Smooth muscle cell (in vitro differentiated cells): ENCODE data around the gene C10orf105. TPM values are rescaled to one million over a fixed set of nuclear protein-coding genes. Genes with fewer than 3 reads are reported as not detected.

Experiments used
- DNase-seq: peaks from one replicate; lab custom pipeline; 2025; ENCODE audit not compliant: unreplicated experiment; lab: John Stamatoyannopoulos, UW
- H2AFZ ChIP-seq: fragments of 200-600 bp; sonication (generic); 2 replicates; pipeline ENCODE4 v1.6.0; 2016; ENCODE audit warnings: antibody characterized with exemption, low read depth, mild to moderate bottlenecking
- H3F3A ChIP-seq: fragments of 200-600 bp; sonication (generic); 2 replicates; pipeline ENCODE4 v1.6.0; 2017; ENCODE audit warnings: antibody characterized with exemption, low read depth
- H3K27ac ChIP-seq: fragments of 200-600 bp; sonication (generic); 2 replicates; pipeline ENCODE4 v1.5.1; 2016; ENCODE audit warnings: low read depth, mild to moderate bottlenecking
- H3K27me3 ChIP-seq: fragments of 200-600 bp; sonication (generic); 2 replicates; pipeline ENCODE4 v1.6.1; 2016; ENCODE audit warnings: low read depth, mild to moderate bottlenecking
- H3K36me3 ChIP-seq: fragments of 200-600 bp; sonication (generic); 2 replicates; pipeline ENCODE4 v1.5.1; 2016; ENCODE audit warnings: low read depth
- H3K4me1 ChIP-seq: fragments of 200-600 bp; sonication (generic); 2 replicates; pipeline ENCODE4 v1.5.1; 2016; ENCODE audit warnings: low read depth
- H3K4me2 ChIP-seq: fragments of 200-600 bp; sonication (generic); 2 replicates; pipeline ENCODE4 v1.6.0; 2016; ENCODE audit warnings: mild to moderate bottlenecking
- H3K4me3 ChIP-seq: fragments of 200-600 bp; sonication (generic); 2 replicates; pipeline ENCODE4 v1.5.1; 2016; ENCODE audit warnings: mild to moderate bottlenecking
- H3K79me2 ChIP-seq: fragments of 200-600 bp; sonication (generic); 2 replicates; pipeline ENCODE4 v1.6.0; 2016; ENCODE audit warnings: low read depth, mild to moderate bottlenecking
- H3K9ac ChIP-seq: fragments of 200-600 bp; sonication (generic); 2 replicates; pipeline ENCODE4 v1.6.0; 2016; ENCODE audit warnings: low read depth
- H3K9me3 ChIP-seq: fragments of 200-600 bp; sonication (generic); replicated peaks from 2 replicates; pipeline ENCODE4 v1.5.1; 2016; ENCODE audit warnings: low read depth
- H4K20me1 ChIP-seq: fragments of 200-600 bp; sonication (generic); 2 replicates; pipeline ENCODE4 v1.6.0; 2016; ENCODE audit warnings: low read depth
- CTCF ChIP-seq: fragments of 200-600 bp; sonication (generic); IDR thresholded peaks from 2 replicates; pipeline ENCODE4 v1.5.1; 2017; ENCODE audit warnings: borderline replicate concordance, mild to moderate bottlenecking, antibody characterized with exemption; ENCODE audit not compliant: insufficient read depth, poor library complexity, severe bottlenecking
- WGBS: methylation state at CpG from one replicate; pipeline ENCODE4 v1.1.7; 2016; ENCODE audit warnings: low lambda C conversion rate; 5-methylcytosine and 5-hydroxymethylcytosine counted together
- polyA plus RNA-seq: library from polyadenylated mRNA; unstranded; fragments of >200 nt; fragmentation: Nextera tagmentation; extraction: Ambion mirVana; gene quantifications from 2 replicates; pipeline ENCODE4 v1.2.1, GENCODE V29; 2016
- total RNA-seq: library from RNA; depleted of rRNA; stranded (reverse); fragments of >200 nt; gene quantifications from 2 replicates; pipeline ENCODE4 v1.2.3, GENCODE V29; 2014

The C10orf105 gene
- total and polyA plus RNA-seq, 2 experiments from 2014 or later: 0.09 TPM; not detected in 1

- 62% methylated on average over 12 of the region's 12 CpGs for whole genome bisulfite sequencing
- no peak overlapping the region for H3K9ac ChIP-seq
These were observed 6.2 kb downstream of the C10orf105 start for GRCh38 chr10:71713135-71714030.

GRCh38 chr10:71712572-71713134 is 6.9 kb downstream of the C10orf105 start:
- Histone ChIP-seq H4K20me1 (no peaks in the 10 kb centered on the region), H3K27ac (no peak overlapping the region), H3K4me1 (peaks cover 11% of the 10 kb centered on the region), H3K4me2 (no peak overlapping the region), H3K79me2 (no peaks in the 10 kb centered on the region), H3K27me3 (no peaks in the 10 kb centered on the region), H2AFZ (peak overlapping the region; percentile 77), H3F3A (no peaks in the 10 kb centered on the region), H3K9me3 (no peaks in the 10 kb centered on the region), H3K9ac (no peak overlapping the region), H3K36me3 (no peaks in the 10 kb centered on the region), H3K4me3 (no peak overlapping the region)
- WGBS: 88% methylated on average over 17 of the region's 17 CpGs
- no peak for DNase-seq
- no peak for TF ChIP-seq CTCF

More at GRCh38 chr10:71713135-71714030, 6.2 kb downstream of the C10orf105 start:
- Histone ChIP-seq H2AFZ (peak overlapping the region; percentile 77), H3K9me3 (no peaks in the 10 kb centered on the region), H3K79me2 (no peaks in the 10 kb centered on the region), H3K27ac (peak overlapping the region; percentile 19), H3K4me3 (no peak overlapping the region), H3K36me3 (no peaks in the 10 kb centered on the region), H3K4me1 (peaks cover 11% of the 10 kb centered on the region), H3K27me3 (no peaks in the 10 kb centered on the region), H4K20me1 (no peaks in the 10 kb centered on the region), H3K4me2 (peak overlapping the region; percentile 40), H3F3A (no peaks in the 10 kb centered on the region)
- no peak for TF ChIP-seq CTCF
- DNase-seq: peak; percentile 30

GRCh38 chr10:71712170-71712569 is 7.4 kb downstream of the C10orf105 start:
- Histone ChIP-seq H3K27me3 (no peaks in the 10 kb centered on the region), H2AFZ (no peak overlapping the region), H3K79me2 (no peaks in the 10 kb centered on the region), H3K4me2 (no peak overlapping the region), H3K27ac (no peak overlapping the region), H3K4me1 (peaks cover 11% of the 10 kb centered on the region), H4K20me1 (no peaks in the 10 kb centered on the region), H3K36me3 (no peaks in the 10 kb centered on the region), H3F3A (no peaks in the 10 kb centered on the region), H3K9ac (no peak overlapping the region), H3K9me3 (no peaks in the 10 kb centered on the region), H3K4me3 (no peak overlapping the region)
- TF ChIP-seq CTCF: no peak
- 98% methylated on average over 2 of the region's 2 CpGs for WGBS
- no peak for DNase-seq
